ENCODE measurements around the gene ATP6V1C2. TPM values are rescaled to one million over a fixed set of nuclear protein-coding genes. Genes with fewer than 3 reads are reported as not detected.

ATP6V1C2 gene
- total and polyA plus RNA-seq, 2 donors (not counting 1 experiment from before 2014, with no cell fraction given): under 0.01 TPM; not detected in 1

Other genes starting within 250 kb of the ATP6V1C2 start
- 24.4 and 28.5 TPM in 2 replicates for gene NOL10, start 31.7 kb upstream of the ATP6V1C2 start, total RNA-seq
- 28.2 and 30.3 TPM in 2 replicates for gene NOL10, start 31.7 kb upstream of the ATP6V1C2 start, polyA plus RNA-seq
- 275 and 420 TPM in 2 replicates for gene PDIA6, start 91.2 kb downstream of the ATP6V1C2 start, total RNA-seq
- gene PDIA6, start 91.2 kb downstream of the ATP6V1C2 start, polyA plus RNA-seq: 491 and 527 TPM in 2 replicates
- 0.51 and 2.6 TPM in 2 replicates for gene KCNF1, start 190.3 kb downstream of the ATP6V1C2 start, total RNA-seq
- gene KCNF1, start 190.3 kb downstream of the ATP6V1C2 start, polyA plus RNA-seq: 0.22 and 1.7 TPM in 2 replicates